Measurements from ENCODE around the gene HOGA1. TPM values are rescaled to one million over a fixed set of nuclear protein-coding genes. Genes with fewer than 3 reads are reported as not detected.

Gene HOGA1
- total and polyA plus RNA-seq, 2 experiments from 2014 or later = 5.8 to 6.9 TPM

- no peak overlapping the region for H3K27ac ChIP-seq
- H3K4me3 ChIP-seq = no peak overlapping the region
- no peaks in the 10 kb centered on the region for H3K27me3 ChIP-seq
- H3K36me3 ChIP-seq (replicated peaks; ENCODE audit: insufficient read depth, low read depth) = no peaks in the 10 kb centered on the region
- no peaks in the 10 kb centered on the region for H4K20me1 ChIP-seq (ENCODE audit: insufficient read depth, poor library complexity, severe bottlenecking)
- no peak overlapping the region for H2AFZ ChIP-seq
- H3K9me2 ChIP-seq (replicated peaks; ENCODE audit: insufficient read depth) = no peaks in the 10 kb centered on the region
- no peak overlapping the region for H3K4me2 ChIP-seq
- peaks cover 5% of the 10 kb centered on the region for H3K79me2 ChIP-seq
- 98% methylated on average over 5 of the region's 5 CpGs for WGBS (ENCODE audit: low lambda C conversion rate, missing lambda C conversion rate)
- no peaks in the 10 kb centered on the region for H3K9me3 ChIP-seq (ENCODE audit: low read depth)
- no peaks in the 10 kb centered on the region for H3K4me1 ChIP-seq (ENCODE audit: insufficient read depth)
- DNase-seq (ENCODE audit: low spot score) = no peak
- TF ChIP-seq EZH2 (IDR thresholded peaks at IDR 0.05; ENCODE audit: borderline replicate concordance) (no peak), EZH2phosphoT487 (IDR thresholded peaks at IDR 0.05; ENCODE audit: low read depth, severe bottlenecking, unreplicated experiment) (no peak)
- TF ChIP-seq, protein P1, sequence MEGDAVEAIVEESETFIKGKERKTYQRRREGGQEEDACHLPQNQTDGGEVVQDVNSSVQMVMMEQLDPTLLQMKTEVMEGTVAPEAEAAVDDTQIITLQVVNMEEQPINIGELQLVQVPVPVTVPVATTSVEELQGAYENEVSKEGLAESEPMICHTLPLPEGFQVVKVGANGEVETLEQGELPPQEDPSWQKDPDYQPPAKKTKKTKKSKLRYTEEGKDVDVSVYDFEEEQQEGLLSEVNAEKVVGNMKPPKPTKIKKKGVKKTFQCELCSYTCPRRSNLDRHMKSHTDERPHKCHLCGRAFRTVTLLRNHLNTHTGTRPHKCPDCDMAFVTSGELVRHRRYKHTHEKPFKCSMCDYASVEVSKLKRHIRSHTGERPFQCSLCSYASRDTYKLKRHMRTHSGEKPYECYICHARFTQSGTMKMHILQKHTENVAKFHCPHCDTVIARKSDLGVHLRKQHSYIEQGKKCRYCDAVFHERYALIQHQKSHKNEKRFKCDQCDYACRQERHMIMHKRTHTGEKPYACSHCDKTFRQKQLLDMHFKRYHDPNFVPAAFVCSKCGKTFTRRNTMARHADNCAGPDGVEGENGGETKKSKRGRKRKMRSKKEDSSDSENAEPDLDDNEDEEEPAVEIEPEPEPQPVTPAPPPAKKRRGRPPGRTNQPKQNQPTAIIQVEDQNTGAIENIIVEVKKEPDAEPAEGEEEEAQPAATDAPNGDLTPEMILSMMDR (IDR thresholded peaks at IDR 0.05; ENCODE audit: poor library complexity) = no peak
Measured at GRCh38 chr10:97656777-97657176, 72.6 kb downstream of the HOGA1 start.

DNA sequence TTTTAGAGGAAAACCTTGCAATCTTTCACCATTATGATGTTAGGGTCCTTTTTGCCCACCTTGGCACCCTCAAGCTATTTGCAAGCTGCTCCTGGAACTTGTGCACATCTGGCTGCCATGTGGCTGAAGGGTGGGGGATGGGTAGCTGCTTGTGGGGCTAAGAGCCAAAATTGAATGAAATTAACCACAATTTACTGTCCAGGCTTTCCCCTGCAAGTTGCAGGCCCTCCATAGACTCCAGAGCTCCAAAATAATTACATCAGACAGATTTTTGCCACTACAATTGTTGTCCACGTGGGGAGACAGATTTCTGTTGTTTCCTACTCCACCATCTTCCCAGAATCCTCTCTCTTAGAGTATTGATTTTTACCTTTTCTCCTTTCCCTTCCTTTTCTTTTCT is 75.4 kb downstream of the HOGA1 start:
- H3K9me2 ChIP-seq (replicated peaks; ENCODE audit: insufficient read depth) = no peaks in the 10 kb centered on the region
- DNase-seq (ENCODE audit: low spot score) = no peak
- H3K79me2 ChIP-seq = peaks cover 6% of the 10 kb centered on the region
- no peak overlapping the region for H3K27ac ChIP-seq
- H3K9me3 ChIP-seq (ENCODE audit: low read depth) = no peaks in the 10 kb centered on the region
- no peak for TF ChIP-seq EZH2 (IDR thresholded peaks at IDR 0.05; ENCODE audit: borderline replicate concordance)
- TF ChIP-seq, protein P1 (IDR thresholded peaks at IDR 0.05; ENCODE audit: poor library complexity) = no peak
- no peak for TF ChIP-seq EZH2phosphoT487 (IDR thresholded peaks at IDR 0.05; ENCODE audit: low read depth, severe bottlenecking, unreplicated experiment)
- no peaks in the 10 kb centered on the region for H3K27me3 ChIP-seq
- H3K4me3 ChIP-seq = no peak overlapping the region
- no peak overlapping the region for H3K4me2 ChIP-seq
- WGBS (ENCODE audit: low lambda C conversion rate, missing lambda C conversion rate) = 39% methylated on average over 1 of the region's 1 CpG
- no peaks in the 10 kb centered on the region for H4K20me1 ChIP-seq (ENCODE audit: insufficient read depth, poor library complexity, severe bottlenecking)
- H3K4me1 ChIP-seq (ENCODE audit: insufficient read depth) = peaks cover 6% of the 10 kb centered on the region
- H3K36me3 ChIP-seq (replicated peaks; ENCODE audit: insufficient read depth, low read depth) = no peaks in the 10 kb centered on the region
- no peak overlapping the region for H2AFZ ChIP-seq

Other genes starting within 250 kb of the HOGA1 start
- 23.4 and 27.4 TPM in 2 replicates for gene FRAT2, start 249.7 kb upstream of the HOGA1 start, total RNA-seq
- 29.4 and 30.4 TPM in 2 replicates for gene FRAT2, start 249.7 kb upstream of the HOGA1 start, polyA plus RNA-seq
- gene RRP12, start 183.0 kb upstream of the HOGA1 start, total RNA-seq = 8.5 and 10.6 TPM in 2 replicates
- 19.6 and 20.6 TPM in 2 replicates for gene RRP12, start 183.0 kb upstream of the HOGA1 start, polyA plus RNA-seq
- gene PGAM1, start 158.2 kb upstream of the HOGA1 start, total RNA-seq = 204 and 214 TPM in 2 replicates
- gene PGAM1, start 158.2 kb upstream of the HOGA1 start, polyA plus RNA-seq = 239 and 254 TPM in 2 replicates
- gene EXOSC1, start 138.4 kb upstream of the HOGA1 start, total RNA-seq = 34.7 and 40.0 TPM in 2 replicates
- gene EXOSC1, start 138.4 kb upstream of the HOGA1 start, polyA plus RNA-seq = 39.1 and 51.7 TPM in 2 replicates
- 54.4 and 57.0 TPM in 2 replicates for gene ZDHHC16, start 138.2 kb upstream of the HOGA1 start, total RNA-seq
- 81.9 and 86.8 TPM in 2 replicates for gene ZDHHC16, start 138.2 kb upstream of the HOGA1 start, polyA plus RNA-seq
- gene MMS19, start 86.0 kb upstream of the HOGA1 start, total RNA-seq = 68.6 and 73.6 TPM in 2 replicates
- gene MMS19, start 86.0 kb upstream of the HOGA1 start, polyA plus RNA-seq = 58.4 and 59.8 TPM in 2 replicates
- 12.8 and 20.6 TPM in 2 replicates for gene UBTD1, start 85.5 kb upstream of the HOGA1 start, total RNA-seq
- 37.0 and 37.1 TPM in 2 replicates for gene UBTD1, start 85.5 kb upstream of the HOGA1 start, polyA plus RNA-seq
- not detected in 2 replicates for gene ANKRD2, start 11.6 kb upstream of the HOGA1 start, total RNA-seq
- 0.15 TPM in 1 of 2 replicates, not detected in the other for gene ANKRD2, start 11.6 kb upstream of the HOGA1 start, polyA plus RNA-seq
- 0.23 TPM in 1 of 2 replicates, not detected in the other for gene C10orf62, start 5.3 kb downstream of the HOGA1 start, total RNA-seq
- gene C10orf62, start 5.3 kb downstream of the HOGA1 start, polyA plus RNA-seq = not detected in 2 replicates
- 8.5 and 10.6 TPM in 2 replicates for gene MORN4, start 49.1 kb downstream of the HOGA1 start, total RNA-seq
- gene MORN4, start 49.1 kb downstream of the HOGA1 start, polyA plus RNA-seq = 15.6 and 18.4 TPM in 2 replicates
- 25.9 and 26.5 TPM in 2 replicates for gene PI4K2A, start 56.3 kb downstream of the HOGA1 start, total RNA-seq
- gene PI4K2A, start 56.3 kb downstream of the HOGA1 start, polyA plus RNA-seq = 19.6 and 22.4 TPM in 2 replicates
- gene AVPI1, start 102.9 kb downstream of the HOGA1 start, total RNA-seq = 23.8 and 26.4 TPM in 2 replicates
- gene AVPI1, start 102.9 kb downstream of the HOGA1 start, polyA plus RNA-seq = 28.5 and 34.1 TPM in 2 replicates
- gene MARVELD1, start 129.3 kb downstream of the HOGA1 start, total RNA-seq = 25.4 and 29.5 TPM in 2 replicates
- 52.5 and 53.1 TPM in 2 replicates for gene MARVELD1, start 129.3 kb downstream of the HOGA1 start, polyA plus RNA-seq
- 20.1 and 24.9 TPM in 2 replicates for gene ZFYVE27, start 152.7 kb downstream of the HOGA1 start, total RNA-seq
- gene ZFYVE27, start 152.7 kb downstream of the HOGA1 start, polyA plus RNA-seq = 30.3 and 31.9 TPM in 2 replicates
- gene SFRP5, start 187.6 kb downstream of the HOGA1 start, total RNA-seq = 17.2 and 18.5 TPM in 2 replicates
- gene SFRP5, start 187.6 kb downstream of the HOGA1 start, polyA plus RNA-seq = 36.6 and 48.9 TPM in 2 replicates

All from hepatocyte (in vitro differentiated cells).